K562 treated with DMSO at 1 percent for 48 hours (cell line): ENCODE measurements around the gene MLYCD. TPM values are rescaled to one million over a fixed set of nuclear protein-coding genes. Genes with fewer than 3 reads are reported as not detected.

Experiments
- total RNA-seq: library from RNA; unstranded; fragments of 300-600 nt; gene quantifications from 2 replicates; pipeline ENCODE4 v1.2.3, GENCODE V29; 2022; ENCODE audit warnings: low replicate concordance; ENCODE audit errors: extremely low read depth

The MLYCD gene
- not detected in 2 replicates for total RNA-seq

GRCh38 chr16:83898463-83899271 is at the start of gene MLYCD:
TSS of gene MLYCD (plus strand) at chr16:83899115. CDS start at chr16:83899145, 30 bp downstream.

DNA sequence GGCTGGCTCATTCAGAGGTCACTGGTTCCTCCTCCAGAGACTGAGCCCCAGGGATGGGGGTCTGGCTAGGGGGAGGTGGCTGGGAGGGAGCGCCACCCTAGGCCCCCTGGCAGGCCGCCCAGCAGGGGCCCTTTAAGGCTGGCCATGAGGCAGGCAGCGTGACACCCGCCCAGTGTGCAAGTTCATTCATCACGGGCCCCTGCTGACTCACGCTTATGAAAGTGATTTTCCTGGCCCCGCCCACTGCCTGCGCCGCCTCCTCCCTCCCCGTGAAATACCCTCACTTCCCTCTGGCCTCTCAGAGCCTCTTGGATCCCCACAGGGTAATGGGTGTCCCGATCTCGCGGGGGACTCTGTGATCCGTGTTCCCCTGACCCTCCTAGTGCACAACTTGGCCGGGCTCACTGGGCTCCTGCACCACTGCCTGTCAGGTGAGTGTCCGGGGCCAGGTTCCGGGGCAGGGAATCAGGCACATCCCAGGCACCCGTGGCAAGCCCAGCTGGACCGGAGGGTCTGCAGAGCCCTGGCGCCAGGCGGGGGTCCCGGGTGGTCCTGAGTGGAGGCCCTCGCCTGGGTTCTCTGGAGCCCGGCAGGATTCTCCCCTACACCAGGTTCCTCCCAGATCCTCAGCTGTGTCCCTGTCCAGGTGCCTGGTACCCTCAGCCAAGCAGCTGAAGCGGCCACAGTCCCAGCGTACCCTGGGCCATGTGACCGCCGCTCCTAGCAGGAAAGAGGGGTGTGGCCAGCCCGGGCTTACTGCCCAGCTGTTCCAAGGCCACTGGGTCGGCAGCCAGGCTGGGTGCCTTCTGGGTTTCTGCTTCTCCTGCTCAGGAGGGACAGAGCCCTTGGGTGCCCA is 54.3 kb downstream of the MLYCD start, which contains the start of gene OSGIN1:
Gene OSGIN1 (plus strand): TSS at position 301 of the 856 bp plus-strand sequence. CDS start 4,432 bp downstream, outside the sequence.

GRCh38 chr16:83967838-83968305 is 69.0 kb downstream of the MLYCD start, which contains the start of gene NECAB2:
TSS of gene NECAB2 (plus strand) at chr16:83968244. CDS start at chr16:83968649, 405 bp downstream.

Other genes with a start within 250 kb of the MLYCD start
- gene HSBP1, start 91.1 kb upstream of the MLYCD start, total RNA-seq, result not detected in 2 replicates
- gene OSGIN1, start 54.1 kb downstream of the MLYCD start, total RNA-seq, result not detected in 2 replicates
- gene NECAB2, start 69.1 kb downstream of the MLYCD start, total RNA-seq, result not detected in 2 replicates
- not detected in 2 replicates for gene SLC38A8, start 143.7 kb downstream of the MLYCD start, total RNA-seq
- not detected in 2 replicates for gene MBTPS1, start 217.8 kb downstream of the MLYCD start, total RNA-seq
- gene HSDL1, start 246.1 kb downstream of the MLYCD start, total RNA-seq, result not detected in 2 replicates
- not detected in 2 replicates for gene DNAAF1, start 246.2 kb downstream of the MLYCD start, total RNA-seq